Amniotic epithelial cell (primary cell): ENCODE results near the gene PNMA1.
"Not testable (repeated sequence)": the region's sequence is repeated elsewhere in the genome, so short reads cannot be mapped to it uniquely, and the experiment has no call there.

Experiments used
- DNase-seq: peaks from one replicate; pipeline ENCODE4 v3.0.0-alpha.2; 2010; ENCODE audit warnings: low read depth

Gene PNMA1

DNA sequence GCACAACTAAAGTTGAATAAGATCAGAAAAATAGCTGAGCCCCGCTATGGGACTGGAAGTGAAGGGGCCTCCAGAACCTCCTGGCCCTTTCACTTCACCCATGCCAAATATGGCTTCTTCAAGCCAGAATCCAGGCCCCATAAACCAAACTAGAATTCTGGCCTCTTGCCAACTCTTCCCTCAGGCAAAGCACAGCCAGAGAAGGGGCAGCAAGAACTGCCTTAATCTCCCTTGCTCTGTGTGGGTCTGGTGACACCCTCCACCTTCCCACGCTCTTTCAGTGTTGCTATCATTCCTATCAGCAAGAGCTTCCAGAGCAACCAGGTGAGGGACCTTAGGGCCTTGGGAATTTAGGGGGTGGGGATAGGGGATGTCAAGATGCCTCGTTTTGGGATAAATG lies 3.1 kb upstream of the PNMA1 start:
- no peak for DNase-seq

DNA sequence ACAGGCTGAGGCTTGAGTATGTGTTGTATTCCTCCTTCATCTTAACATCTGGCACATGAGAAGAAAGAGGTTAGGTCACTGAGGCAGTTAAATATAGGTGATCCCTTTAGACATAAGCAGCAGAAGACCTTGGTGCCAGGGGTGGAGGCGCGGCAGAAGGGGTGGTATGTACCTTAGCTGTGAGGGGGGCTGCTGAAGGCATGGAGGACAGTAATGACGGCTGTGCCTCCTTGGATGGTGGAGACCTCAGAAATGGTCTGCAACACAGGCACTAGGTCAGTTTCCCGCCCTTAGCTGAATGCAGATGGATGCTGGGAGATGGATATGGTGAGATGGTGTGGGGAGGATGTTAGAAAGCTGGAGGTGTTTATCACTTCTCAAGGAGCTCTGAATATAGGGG lies 1.5 kb upstream of the PNMA1 start:
- no peak for DNase-seq

DNA sequence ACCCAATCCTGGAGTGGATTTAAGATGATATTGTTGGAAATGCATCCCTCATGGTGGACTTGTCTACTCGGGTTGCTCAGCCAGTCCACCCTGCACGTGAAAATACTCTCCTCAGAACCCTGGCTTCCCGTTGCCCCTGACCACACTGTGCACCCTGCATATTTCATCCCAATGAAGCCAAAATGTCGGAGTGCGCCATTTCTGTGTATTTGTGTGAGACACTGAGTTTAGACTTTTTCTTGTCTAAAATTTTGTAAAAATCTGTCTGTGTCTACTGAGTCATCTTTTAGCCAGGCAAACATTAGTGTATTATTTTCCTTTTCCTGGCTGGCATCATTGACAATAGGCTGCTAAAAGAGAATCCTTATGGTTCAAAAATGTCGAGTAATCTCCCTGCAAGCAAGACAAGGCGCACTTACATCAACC lies 485 bp upstream of the PNMA1 start:
- no peak for DNase-seq

GRCh38 chr14:73713206-73713802 lies 880 bp downstream of the PNMA1 start:
- no peak for DNase-seq

DNA sequence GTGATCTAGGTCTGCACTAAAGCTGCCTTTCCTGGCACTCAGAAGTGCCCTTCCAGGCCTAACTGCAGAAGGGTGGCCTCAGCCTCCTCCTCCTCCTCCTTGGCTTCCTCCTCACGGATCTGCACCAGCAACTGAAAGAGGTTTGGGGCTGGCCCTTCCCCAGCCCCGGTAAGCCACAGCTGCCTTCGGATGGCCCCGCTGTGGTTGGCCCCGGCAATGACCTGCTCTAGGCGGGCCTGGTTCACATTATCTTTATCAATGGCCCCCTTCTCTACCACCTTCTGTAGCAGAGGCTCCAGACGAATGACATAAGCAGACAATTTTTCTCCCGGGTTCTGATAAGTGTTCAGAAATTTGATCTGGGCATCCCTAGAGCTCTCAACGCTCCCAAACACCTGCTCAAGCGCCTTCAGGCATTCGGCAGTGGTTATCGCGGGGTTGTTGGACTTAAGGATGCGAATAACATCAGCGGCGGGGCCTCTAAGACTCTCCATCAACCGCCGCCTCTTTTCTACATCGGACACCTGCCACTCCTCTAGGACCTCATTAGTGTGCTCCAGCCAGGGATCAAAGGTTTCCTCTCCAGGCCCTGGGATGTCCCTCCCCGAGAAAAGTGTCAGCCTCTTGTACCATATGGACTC lies 1.5 kb downstream of the PNMA1 start:
- no peak for DNase-seq

- DNase-seq, result no peak
These were observed 2.1 kb downstream of the PNMA1 start for GRCh38 chr14:73712071-73712506.

- DNase-seq, result no peak
These were observed 3.4 kb downstream of the PNMA1 start for GRCh38 chr14:73710737-73711136.

- no peak for DNase-seq
These were observed 4.2 kb downstream of the PNMA1 start for GRCh38 chr14:73709904-73710469.

DNA sequence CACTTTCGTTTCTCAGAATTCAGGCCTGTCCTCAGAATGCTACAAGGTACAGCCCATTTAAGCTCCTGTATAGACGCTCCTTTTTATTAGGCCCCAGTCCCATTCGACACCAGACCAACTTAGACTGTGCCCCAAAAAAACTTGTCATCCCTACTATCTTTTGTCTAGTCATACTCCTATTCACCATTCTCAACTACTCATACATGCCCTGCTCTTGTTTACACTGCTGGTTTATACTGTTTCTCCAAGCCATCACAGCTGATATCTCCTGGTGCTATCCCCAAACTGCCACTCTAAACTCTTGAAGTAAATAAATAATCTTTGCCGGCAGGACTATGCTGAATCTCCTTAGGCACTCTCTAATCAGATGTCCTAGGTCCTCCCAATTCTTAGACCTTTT lies 6.1 kb downstream of the PNMA1 start:
- DNase-seq, result not testable (repeated sequence)

DNA sequence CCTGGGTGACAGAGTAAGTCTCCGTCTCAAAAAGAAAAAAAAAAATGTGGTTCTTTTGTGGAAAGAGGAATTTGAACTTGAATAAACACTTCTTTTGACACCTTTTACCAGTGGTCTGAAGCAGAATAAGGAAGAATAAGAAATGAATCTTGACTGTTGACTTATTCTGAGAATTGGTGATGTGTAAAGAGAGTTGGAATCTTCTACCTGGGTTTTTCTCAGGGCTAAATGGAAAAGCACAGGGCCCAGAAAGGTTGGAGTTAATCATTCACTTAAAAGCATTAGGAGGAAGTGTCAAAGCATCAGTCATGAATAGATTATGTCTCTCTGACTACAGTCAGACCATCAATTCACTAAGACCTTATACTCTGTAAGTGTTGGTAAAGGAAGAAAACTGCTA lies 13.9 kb downstream of the PNMA1 start:
- no peak for DNase-seq

- DNase-seq, result peak; percentile 57
These were observed 17.5 kb downstream of the PNMA1 start for GRCh38 chr14:73696466-73697400.

DNA sequence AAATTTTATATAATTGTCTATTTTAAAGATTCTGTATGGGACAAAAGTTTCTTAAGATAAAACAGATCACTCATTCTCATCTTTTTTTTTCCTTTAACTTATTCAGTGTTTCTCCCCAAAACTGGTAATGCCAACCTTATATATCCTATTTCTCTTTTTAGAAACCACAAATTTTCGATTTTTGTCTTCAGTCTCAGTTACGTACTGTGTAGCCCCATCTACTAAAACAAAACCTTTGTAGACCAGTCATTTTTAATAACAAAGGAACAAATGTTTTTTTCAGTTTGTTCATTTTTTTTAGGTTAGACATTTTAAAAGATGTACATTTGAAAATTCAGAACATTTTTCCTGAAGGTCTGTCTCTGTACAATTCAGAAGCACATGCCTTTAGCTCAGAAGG lies 18.2 kb downstream of the PNMA1 start:
- no peak for DNase-seq

GRCh38 chr14:73695082-73695481 lies 19.1 kb downstream of the PNMA1 start:
- no peak for DNase-seq

- DNase-seq, result no peak
These were observed 20.1 kb downstream of the PNMA1 start for GRCh38 chr14:73694083-73694482.

DNA sequence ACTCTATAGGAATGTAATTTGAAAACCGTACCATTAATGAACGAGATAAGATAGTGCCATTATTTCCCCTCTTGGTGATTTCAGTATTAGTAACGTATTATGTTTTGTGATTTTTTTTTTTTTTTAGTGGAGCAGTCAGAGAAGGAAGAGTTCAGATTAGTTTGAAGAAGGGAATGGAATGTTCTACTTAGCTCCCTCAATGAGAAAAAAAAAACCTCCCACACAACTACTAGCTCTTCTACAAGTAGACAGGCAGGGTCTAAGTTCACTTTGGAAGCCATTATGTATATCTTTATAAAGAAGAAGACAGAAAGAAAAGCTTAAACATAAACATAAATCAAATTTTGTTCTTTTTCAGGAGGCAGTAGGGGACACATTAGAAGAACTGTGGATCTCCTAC lies 27.3 kb downstream of the PNMA1 start:
- DNase-seq, result peak; percentile 87

GRCh38 chr14:73685328-73685727 lies 28.9 kb downstream of the PNMA1 start:
- no peak for DNase-seq

- no peak for DNase-seq
These were observed 29.6 kb downstream of the PNMA1 start for GRCh38 chr14:73684627-73685026.

DNA sequence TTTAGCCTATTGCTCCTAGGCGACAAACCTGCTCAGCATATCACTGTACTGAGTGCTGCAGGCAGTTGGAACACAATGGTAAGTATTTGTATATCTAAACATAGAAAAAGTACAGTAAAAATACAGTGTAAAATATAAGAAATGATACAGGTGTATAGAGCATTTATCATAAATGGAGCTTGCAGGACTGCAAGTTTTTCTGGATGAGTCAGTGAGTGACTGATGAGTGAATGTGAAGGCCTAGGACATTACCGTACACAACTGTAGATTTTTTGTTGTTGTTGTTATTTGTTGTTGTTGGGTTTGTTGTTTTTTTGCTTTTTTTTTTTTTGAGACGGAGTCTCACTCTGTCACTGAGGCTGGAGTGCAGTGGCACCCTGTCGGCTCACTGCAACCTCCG lies 33.4 kb downstream of the PNMA1 start:
- DNase-seq, result peak; percentile 11

- no peak for DNase-seq
These were observed 35.5 kb downstream of the PNMA1 start for GRCh38 chr14:73678698-73679097.

GRCh38 chr14:73674986-73675385 lies 39.2 kb downstream of the PNMA1 start:
- DNase-seq, result no peak

- DNase-seq, result no peak
These were observed 46.3 kb downstream of the PNMA1 start for GRCh38 chr14:73667854-73668253.

DNA sequence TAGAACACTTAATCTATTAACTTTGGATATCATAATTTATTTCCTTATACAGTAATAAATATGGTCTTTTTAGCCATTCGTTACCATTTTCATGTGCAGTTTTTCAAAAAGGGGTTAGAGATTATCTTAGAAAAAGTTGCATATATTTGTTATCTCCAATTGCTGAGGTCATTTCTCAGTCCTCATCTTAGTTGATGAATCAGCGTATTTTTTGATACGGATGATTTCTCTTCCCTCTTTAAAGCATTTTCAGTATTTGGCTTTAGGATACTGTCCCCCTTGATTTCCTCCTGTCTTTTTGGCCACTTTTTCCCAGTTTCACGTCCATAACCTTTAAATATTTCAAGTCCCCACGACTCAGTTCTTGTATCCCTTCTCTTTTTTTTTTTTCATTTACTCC lies 47.6 kb downstream of the PNMA1 start:
- no peak for DNase-seq

DNA sequence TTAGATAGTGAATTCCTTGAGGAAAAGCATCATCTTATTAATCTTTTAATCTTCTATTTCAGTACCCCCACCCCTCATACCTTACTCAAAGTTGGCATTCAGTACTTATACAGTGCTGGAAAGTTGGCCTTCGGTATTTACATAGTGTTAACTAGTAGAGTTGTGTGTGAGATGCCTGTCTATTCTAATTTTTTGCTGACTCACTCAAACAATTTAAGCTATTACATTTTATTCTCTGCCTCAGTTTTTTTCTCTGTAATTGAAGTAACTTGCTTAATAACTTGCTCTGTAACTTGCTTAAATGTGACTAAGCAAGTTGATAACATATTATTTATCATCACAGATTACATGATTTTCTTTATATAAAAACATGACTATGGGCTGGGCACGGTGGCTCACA lies 49.1 kb downstream of the PNMA1 start:
- DNase-seq, result no peak
